HL-60 (cell line): ENCODE measurements around the gene TM4SF1.

ENCODE experiments used
- DNase-seq, 2 experiments: peaks; one replicate each; pipeline ENCODE4 v3.0.0-alpha.2; 2010 to 2020; ENCODE audit warnings: low read depth in 1 of 2, low spot score in 1 of 2
- H3K27ac ChIP-seq: fragments of 250-450 bp; sonication (Bioruptor Pico); replicated peaks from 2 replicates; pipeline ENCODE4 v1.5.1; 2020; ENCODE audit warnings: mild to moderate bottlenecking, moderate library complexity
- H3K27me3 ChIP-seq: fragments of 250-450 bp; sonication (Bioruptor Pico); 2 replicates; pipeline ENCODE4 v1.5.1; 2021; ENCODE audit warnings: mild to moderate bottlenecking, moderate library complexity; ENCODE audit not compliant: insufficient read depth, poor library complexity, severe bottlenecking
- H3K4me3 ChIP-seq: replicated peaks from 2 replicates; pipeline ENCODE4 v1.5.1; 2011; ENCODE audit warnings: mild to moderate bottlenecking, control low read depth, low read length; ENCODE audit not compliant: insufficient read depth
- GABPA ChIP-seq: IDR thresholded peaks from 2 replicates; pipeline ENCODE4 v1.6.1; 2012; ENCODE audit warnings: low read depth
- POLR2AphosphoS5 ChIP-seq: IDR thresholded peaks from 2 replicates; pipeline ENCODE4 v1.6.1; 2012; ENCODE audit warnings: low read depth
- SPI1 ChIP-seq: IDR thresholded peaks from 2 replicates; pipeline ENCODE4 v1.6.1; 2012; ENCODE audit warnings: low read depth, mild to moderate bottlenecking, borderline replicate concordance
- TF ChIP-seq, protein P1 (sequence below): IDR thresholded peaks from one replicate; pipeline ENCODE4 v1.5.1; 2011; ENCODE audit warnings: low read length, control low read depth, inconsistent platforms; ENCODE audit not compliant: insufficient read depth
- TF ChIP-seq, protein P2 (sequence below): IDR thresholded peaks from 2 replicates; pipeline ENCODE4 v1.6.1; 2012; ENCODE audit warnings: low read depth; ENCODE audit not compliant: insufficient replicate concordance

The TM4SF1 gene

DNA sequence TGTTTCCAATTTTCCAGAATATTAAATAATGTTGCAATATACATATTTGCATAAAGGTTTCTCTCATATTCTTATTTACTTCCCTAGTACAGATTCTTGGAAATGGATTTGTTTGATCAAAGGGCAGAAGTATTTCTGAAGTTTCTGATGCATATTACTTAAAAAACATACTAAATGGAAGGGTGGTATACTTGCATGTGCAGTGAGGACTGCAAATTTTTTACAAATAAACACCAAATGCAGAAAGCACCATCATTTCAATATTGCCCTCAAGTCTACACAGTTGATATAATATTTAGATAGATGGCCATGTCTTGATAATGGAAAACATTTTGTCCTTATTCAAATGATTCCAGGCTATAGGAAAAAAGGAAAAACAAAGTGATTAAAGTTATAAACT, 56.3 kb downstream of the TM4SF1 start:
- H3K27ac ChIP-seq, result no peak overlapping the region

DNA sequence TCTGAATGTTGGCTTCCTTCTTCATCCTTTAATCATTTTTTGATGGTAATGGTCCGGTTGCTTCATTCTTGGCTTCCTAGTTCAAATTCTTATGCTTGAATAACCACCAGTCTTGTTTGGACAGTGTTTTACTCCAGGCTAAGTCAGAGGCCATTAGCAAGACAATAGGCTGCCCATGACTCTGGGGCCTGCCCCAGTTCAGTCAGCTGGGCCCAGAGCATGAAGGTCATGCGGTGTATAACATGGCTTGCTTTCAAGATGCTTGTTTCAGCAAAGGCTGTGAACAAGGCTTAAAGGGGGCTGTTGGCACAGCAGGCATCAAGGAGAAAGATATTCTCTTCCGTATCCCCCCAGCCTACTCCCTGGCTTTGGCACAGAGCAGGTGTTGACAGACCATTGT, 57.7 kb downstream of the TM4SF1 start:
- Histone ChIP-seq H3K27me3 (peaks cover 3% of the 10 kb centered on the region), H3K4me3 (no peak overlapping the region), H3K27ac (no peak overlapping the region)
- no peak for TF ChIP-seq GABPA
- TF ChIP-seq POLR2AphosphoS5, result no peak
- TF ChIP-seq, protein P1, sequence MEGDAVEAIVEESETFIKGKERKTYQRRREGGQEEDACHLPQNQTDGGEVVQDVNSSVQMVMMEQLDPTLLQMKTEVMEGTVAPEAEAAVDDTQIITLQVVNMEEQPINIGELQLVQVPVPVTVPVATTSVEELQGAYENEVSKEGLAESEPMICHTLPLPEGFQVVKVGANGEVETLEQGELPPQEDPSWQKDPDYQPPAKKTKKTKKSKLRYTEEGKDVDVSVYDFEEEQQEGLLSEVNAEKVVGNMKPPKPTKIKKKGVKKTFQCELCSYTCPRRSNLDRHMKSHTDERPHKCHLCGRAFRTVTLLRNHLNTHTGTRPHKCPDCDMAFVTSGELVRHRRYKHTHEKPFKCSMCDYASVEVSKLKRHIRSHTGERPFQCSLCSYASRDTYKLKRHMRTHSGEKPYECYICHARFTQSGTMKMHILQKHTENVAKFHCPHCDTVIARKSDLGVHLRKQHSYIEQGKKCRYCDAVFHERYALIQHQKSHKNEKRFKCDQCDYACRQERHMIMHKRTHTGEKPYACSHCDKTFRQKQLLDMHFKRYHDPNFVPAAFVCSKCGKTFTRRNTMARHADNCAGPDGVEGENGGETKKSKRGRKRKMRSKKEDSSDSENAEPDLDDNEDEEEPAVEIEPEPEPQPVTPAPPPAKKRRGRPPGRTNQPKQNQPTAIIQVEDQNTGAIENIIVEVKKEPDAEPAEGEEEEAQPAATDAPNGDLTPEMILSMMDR, result no peak
- TF ChIP-seq, protein P2, sequence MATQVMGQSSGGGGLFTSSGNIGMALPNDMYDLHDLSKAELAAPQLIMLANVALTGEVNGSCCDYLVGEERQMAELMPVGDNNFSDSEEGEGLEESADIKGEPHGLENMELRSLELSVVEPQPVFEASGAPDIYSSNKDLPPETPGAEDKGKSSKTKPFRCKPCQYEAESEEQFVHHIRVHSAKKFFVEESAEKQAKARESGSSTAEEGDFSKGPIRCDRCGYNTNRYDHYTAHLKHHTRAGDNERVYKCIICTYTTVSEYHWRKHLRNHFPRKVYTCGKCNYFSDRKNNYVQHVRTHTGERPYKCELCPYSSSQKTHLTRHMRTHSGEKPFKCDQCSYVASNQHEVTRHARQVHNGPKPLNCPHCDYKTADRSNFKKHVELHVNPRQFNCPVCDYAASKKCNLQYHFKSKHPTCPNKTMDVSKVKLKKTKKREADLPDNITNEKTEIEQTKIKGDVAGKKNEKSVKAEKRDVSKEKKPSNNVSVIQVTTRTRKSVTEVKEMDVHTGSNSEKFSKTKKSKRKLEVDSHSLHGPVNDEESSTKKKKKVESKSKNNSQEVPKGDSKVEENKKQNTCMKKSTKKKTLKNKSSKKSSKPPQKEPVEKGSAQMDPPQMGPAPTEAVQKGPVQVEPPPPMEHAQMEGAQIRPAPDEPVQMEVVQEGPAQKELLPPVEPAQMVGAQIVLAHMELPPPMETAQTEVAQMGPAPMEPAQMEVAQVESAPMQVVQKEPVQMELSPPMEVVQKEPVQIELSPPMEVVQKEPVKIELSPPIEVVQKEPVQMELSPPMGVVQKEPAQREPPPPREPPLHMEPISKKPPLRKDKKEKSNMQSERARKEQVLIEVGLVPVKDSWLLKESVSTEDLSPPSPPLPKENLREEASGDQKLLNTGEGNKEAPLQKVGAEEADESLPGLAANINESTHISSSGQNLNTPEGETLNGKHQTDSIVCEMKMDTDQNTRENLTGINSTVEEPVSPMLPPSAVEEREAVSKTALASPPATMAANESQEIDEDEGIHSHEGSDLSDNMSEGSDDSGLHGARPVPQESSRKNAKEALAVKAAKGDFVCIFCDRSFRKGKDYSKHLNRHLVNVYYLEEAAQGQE, result no peak
- no peak for TF ChIP-seq SPI1
- no peak for DNase-seq

More for the DNA sequence above, 56.3 kb downstream of the TM4SF1 start:
- TF ChIP-seq, protein P1, result no peak
- no peak for TF ChIP-seq SPI1
- TF ChIP-seq, protein P2, result no peak
- no peak for TF ChIP-seq GABPA
- TF ChIP-seq POLR2AphosphoS5, result no peak
- peaks cover 9% of the 10 kb centered on the region for H3K27me3 ChIP-seq
- DNase-seq, result no peak
- H3K4me3 ChIP-seq, result no peak overlapping the region
